ENCODE measurements around the gene PTPRQ.
"Not testable (repeated sequence)": the region's sequence is repeated elsewhere in the genome, so short reads cannot be mapped to it uniquely, and the experiment has no call there.

The PTPRQ gene

GRCh38 chr12:80445083-80445793, 1.2 kb downstream of the PTPRQ start:
- no peaks in the 10 kb centered on the region for H3K27me3 Mint-ChIP-seq
- H3K9me3 Mint-ChIP-seq, result peaks cover 14% of the 10 kb centered on the region
- no peak overlapping the region for H3K4me3 Mint-ChIP-seq
- H3K27ac Mint-ChIP-seq, result no peak overlapping the region
- DNase-seq, result no peak
- no peaks in the 10 kb centered on the region for H3K4me1 Mint-ChIP-seq (ENCODE audit: low read depth)
- H3K36me3 Mint-ChIP-seq (ENCODE audit: low read depth), result no peaks in the 10 kb centered on the region

- no peaks in the 10 kb centered on the region for H3K27me3 Mint-ChIP-seq
- no peak overlapping the region for H3K4me3 Mint-ChIP-seq
- DNase-seq, result no peak
- no peaks in the 10 kb centered on the region for H3K36me3 Mint-ChIP-seq (ENCODE audit: low read depth)
- H3K9me3 Mint-ChIP-seq, result peaks cover 2% of the 10 kb centered on the region
- H3K27ac Mint-ChIP-seq, result no peak overlapping the region
- H3K4me1 Mint-ChIP-seq (ENCODE audit: low read depth), result no peaks in the 10 kb centered on the region
Measured at GRCh38 chr12:80456513-80456912, 12.5 kb downstream of the PTPRQ start.

GRCh38 chr12:80460972-80461371, 16.9 kb downstream of the PTPRQ start:
- Mint-ChIP-seq H3K27me3 (no peaks in the 10 kb centered on the region), H3K27ac (no peak overlapping the region), H3K36me3 (ENCODE audit: low read depth) (no peaks in the 10 kb centered on the region), H3K9me3 (peaks cover 2% of the 10 kb centered on the region), H3K4me1 (ENCODE audit: low read depth) (no peaks in the 10 kb centered on the region), H3K4me3 (no peak overlapping the region)
- no peak for DNase-seq

- not testable (repeated sequence) for H3K9me3 Mint-ChIP-seq; DNase-seq; H3K27ac Mint-ChIP-seq; H3K36me3 Mint-ChIP-seq (ENCODE audit: low read depth); H3K4me1 Mint-ChIP-seq (ENCODE audit: low read depth); H3K4me3 Mint-ChIP-seq; H3K27me3 Mint-ChIP-seq
Measured at GRCh38 chr12:80461851-80462250, 17.8 kb downstream of the PTPRQ start.

- H3K4me1 Mint-ChIP-seq (ENCODE audit: low read depth), result no peaks in the 10 kb centered on the region
- no peaks in the 10 kb centered on the region for H3K9me3 Mint-ChIP-seq
- no peak for DNase-seq
- no peaks in the 10 kb centered on the region for H3K27me3 Mint-ChIP-seq
- no peaks in the 10 kb centered on the region for H3K36me3 Mint-ChIP-seq (ENCODE audit: low read depth)
- H3K4me3 Mint-ChIP-seq, result no peak overlapping the region
- H3K27ac Mint-ChIP-seq, result no peak overlapping the region
Measured at GRCh38 chr12:80469681-80470080, 25.6 kb downstream of the PTPRQ start.

- Mint-ChIP-seq H3K27ac (no peak overlapping the region), H3K27me3 (no peaks in the 10 kb centered on the region), H3K9me3 (no peaks in the 10 kb centered on the region), H3K4me3 (no peak overlapping the region), H3K36me3 (ENCODE audit: low read depth) (no peaks in the 10 kb centered on the region), H3K4me1 (ENCODE audit: low read depth) (no peaks in the 10 kb centered on the region)
- DNase-seq, result no peak
Measured at GRCh38 chr12:80470403-80470802, 26.4 kb downstream of the PTPRQ start.

- no peak overlapping the region for H3K4me3 Mint-ChIP-seq
- H3K9me3 Mint-ChIP-seq, result no peaks in the 10 kb centered on the region
- no peaks in the 10 kb centered on the region for H3K36me3 Mint-ChIP-seq (ENCODE audit: low read depth)
- no peaks in the 10 kb centered on the region for H3K4me1 Mint-ChIP-seq (ENCODE audit: low read depth)
- H3K27me3 Mint-ChIP-seq, result no peaks in the 10 kb centered on the region
- no peak for DNase-seq
- H3K27ac Mint-ChIP-seq, result no peak overlapping the region
Measured at GRCh38 chr12:80472236-80472635, 28.2 kb downstream of the PTPRQ start.

GRCh38 chr12:80472911-80473500, 29.0 kb downstream of the PTPRQ start:
- Mint-ChIP-seq H3K36me3 (ENCODE audit: low read depth) (no peaks in the 10 kb centered on the region), H3K27me3 (no peaks in the 10 kb centered on the region), H3K27ac (no peak overlapping the region), H3K9me3 (no peaks in the 10 kb centered on the region), H3K4me3 (no peak overlapping the region), H3K4me1 (ENCODE audit: low read depth) (no peaks in the 10 kb centered on the region)
- DNase-seq, result no peak

GRCh38 chr12:80477521-80478145, 33.6 kb downstream of the PTPRQ start:
- H3K9me3 Mint-ChIP-seq; H3K4me3 Mint-ChIP-seq; H3K4me1 Mint-ChIP-seq (ENCODE audit: low read depth); H3K27me3 Mint-ChIP-seq; H3K36me3 Mint-ChIP-seq (ENCODE audit: low read depth); H3K27ac Mint-ChIP-seq; DNase-seq: not testable (repeated sequence)

GRCh38 chr12:80484746-80485145, 40.7 kb downstream of the PTPRQ start:
- H3K4me1 Mint-ChIP-seq (ENCODE audit: low read depth), result no peaks in the 10 kb centered on the region
- H3K9me3 Mint-ChIP-seq, result no peaks in the 10 kb centered on the region
- H3K27ac Mint-ChIP-seq, result no peak overlapping the region
- no peak overlapping the region for H3K4me3 Mint-ChIP-seq
- no peaks in the 10 kb centered on the region for H3K27me3 Mint-ChIP-seq
- H3K36me3 Mint-ChIP-seq (ENCODE audit: low read depth), result no peaks in the 10 kb centered on the region
- DNase-seq, result no peak

GRCh38 chr12:80485222-80485987, 41.4 kb downstream of the PTPRQ start:
- Mint-ChIP-seq H3K27me3 (no peaks in the 10 kb centered on the region), H3K9me3 (no peaks in the 10 kb centered on the region), H3K27ac (no peak overlapping the region), H3K4me3 (no peak overlapping the region), H3K36me3 (ENCODE audit: low read depth) (no peaks in the 10 kb centered on the region), H3K4me1 (ENCODE audit: low read depth) (no peaks in the 10 kb centered on the region)
- DNase-seq, result no peak

GRCh38 chr12:80490329-80490728, 46.3 kb downstream of the PTPRQ start:
- Mint-ChIP-seq H3K4me1 (ENCODE audit: low read depth) (no peaks in the 10 kb centered on the region), H3K27me3 (no peaks in the 10 kb centered on the region), H3K36me3 (ENCODE audit: low read depth) (no peaks in the 10 kb centered on the region), H3K4me3 (no peak overlapping the region), H3K9me3 (no peaks in the 10 kb centered on the region), H3K27ac (no peak overlapping the region)
- no peak for DNase-seq

- Mint-ChIP-seq H3K27me3 (no peaks in the 10 kb centered on the region), H3K4me3 (no peak overlapping the region), H3K27ac (no peak overlapping the region), H3K9me3 (no peaks in the 10 kb centered on the region), H3K4me1 (ENCODE audit: low read depth) (no peaks in the 10 kb centered on the region), H3K36me3 (ENCODE audit: low read depth) (no peaks in the 10 kb centered on the region)
- DNase-seq, result no peak
Measured at GRCh38 chr12:80491166-80491565, 47.1 kb downstream of the PTPRQ start.

GRCh38 chr12:80493466-80493865, 49.4 kb downstream of the PTPRQ start:
- no peak for DNase-seq
- no peaks in the 10 kb centered on the region for H3K9me3 Mint-ChIP-seq
- no peak overlapping the region for H3K27ac Mint-ChIP-seq
- no peaks in the 10 kb centered on the region for H3K27me3 Mint-ChIP-seq
- H3K36me3 Mint-ChIP-seq (ENCODE audit: low read depth), result no peaks in the 10 kb centered on the region
- no peak overlapping the region for H3K4me3 Mint-ChIP-seq
- no peaks in the 10 kb centered on the region for H3K4me1 Mint-ChIP-seq (ENCODE audit: low read depth)

- H3K27me3 Mint-ChIP-seq, result no peaks in the 10 kb centered on the region
- no peaks in the 10 kb centered on the region for H3K9me3 Mint-ChIP-seq
- H3K4me3 Mint-ChIP-seq, result no peak overlapping the region
- H3K27ac Mint-ChIP-seq, result no peak overlapping the region
- H3K36me3 Mint-ChIP-seq (ENCODE audit: low read depth), result no peaks in the 10 kb centered on the region
- no peaks in the 10 kb centered on the region for H3K4me1 Mint-ChIP-seq (ENCODE audit: low read depth)
- DNase-seq, result no peak
Measured at GRCh38 chr12:80494836-80495235, 50.8 kb downstream of the PTPRQ start.
